HCT116 (cell line): Measurements from ENCODE around the gene REEP6. TPM values are rescaled to one million over a fixed set of nuclear protein-coding genes. Genes with fewer than 3 reads are reported as not detected.

Experiments used
- ATAC-seq: fragments of 200-7000 bp; cut with Tn5 transposase; 2 replicates; pipeline ENCODE4 v1.9.1; 2020; ENCODE audit warnings: mild to moderate bottlenecking, moderate library complexity
- BruUV-seq: library from RNA; stranded (reverse); fragments of 400-500 nt; replicated peaks from 2 replicates; lab custom pipeline; 2021; lab: Mats Ljungman, UMichigan
- CTCF ChIA-PET: fragments of 300-600 bp; sonication (Branson Sonifier 250); formaldehyde crosslinking; loops from one replicate; lab custom pipeline; 2021; ENCODE audit warnings: antibody characterized with exemption; lab: Charles Lee
- POLR2A ChIA-PET: fragments of 300-600, 350-600 bp; sonication (Branson Sonifier 250); formaldehyde crosslinking; loops from one replicate; lab custom pipeline; 2021; ENCODE audit warnings: antibody characterized with exemption; lab: Charles Lee
- RAD21 ChIA-PET, 2 experiments: fragments of 300-600 bp; sonication (Branson Sonifier 250); formaldehyde crosslinking; loops; one replicate each; lab custom pipeline; 2023; ENCODE audit warnings: low total read pairs in 2 of 2; ENCODE audit not compliant: uncharacterized antibody in 2 of 2, unreplicated experiment in 2 of 2, low non-redundant PET in 1 of 2; lab: Charles Lee
- DNase-seq: peaks from one replicate; pipeline ENCODE4 v3.0.0-alpha.2; 2010; ENCODE audit warnings: low read depth, low spot score
- H2AFZ ChIP-seq: fragments of 200-600 bp; shearing (Covaris generic), sonication (generic); 2 replicates; pipeline ENCODE4 v1.6.1; 2017; ENCODE audit warnings: low read depth, mixed run types, mixed read lengths, antibody characterized with exemption, low read length; ENCODE audit not compliant: poor library complexity, severe bottlenecking
- H3K27ac ChIP-seq: 2 replicates; pipeline ENCODE4 v1.5.1; 2012; ENCODE audit warnings: low read depth, low read length
- H3K27me3 ChIP-seq: fragments of 200-600 bp; sonication (generic); 2 replicates; pipeline ENCODE4 v1.6.1; 2016; ENCODE audit warnings: mixed run types, low read length, mixed read lengths; ENCODE audit not compliant: insufficient read depth
- H3K36me3 ChIP-seq, 2 experiments: fragments of 200-500 bp in 1 of 2; fragments of 200-600 bp in 1 of 2; sonication (Bioruptor generic) in 1 of 2; sonication (generic) in 1 of 2; 2 replicates each; pipeline versions ENCODE4 v1.5.1 to v1.6.1; 2014 to 2016; ENCODE audit warnings: low read length in 2 of 2, inconsistent platforms in 1 of 2, mixed read lengths in 1 of 2, mixed run types in 1 of 2; ENCODE audit not compliant: insufficient read depth in 2 of 2, control insufficient read depth in 1 of 2
- H3K4me1 ChIP-seq, 2 experiments: fragments of 200-600 bp in 1 of 2; sonication (generic) in 1 of 2; 2 replicates each; pipeline versions ENCODE4 v1.5.1 to v1.6.1; 2012 to 2017; ENCODE audit warnings: low read length in 2 of 2, inconsistent platforms in 1 of 2, mild to moderate bottlenecking in 1 of 2, mixed read lengths in 1 of 2, mixed run types in 1 of 2, moderate library complexity in 1 of 2; ENCODE audit not compliant: insufficient read depth in 2 of 2, control insufficient read depth in 1 of 2
- H3K4me2 ChIP-seq: fragments of 200-600 bp; sonication (generic); 2 replicates; pipeline ENCODE4 v1.6.1; 2017; ENCODE audit warnings: mixed run types, low read length, mixed read lengths
- H3K4me3 ChIP-seq, 2 experiments: fragments of 200-600 bp in 1 of 2; sonication (generic) in 1 of 2; replicated peaks in 1 of 2; 2 replicates each; pipeline ENCODE4 v1.5.1; 2011 to 2016; ENCODE audit warnings: low read length in 2 of 2, control low read depth in 1 of 2, low read depth in 1 of 2, mild to moderate bottlenecking in 1 of 2, mixed read lengths in 1 of 2, mixed run types in 1 of 2
- H3K79me2 ChIP-seq: fragments of 200-600 bp; sonication (generic); 2 replicates; pipeline ENCODE4 v1.6.1; 2017; ENCODE audit warnings: mild to moderate bottlenecking, mixed run types, low read length, moderate library complexity, mixed read lengths; ENCODE audit not compliant: insufficient read depth
- H3K9ac ChIP-seq: fragments of 200-600 bp; sonication (generic); 2 replicates; pipeline ENCODE4 v1.6.1; 2016; ENCODE audit warnings: low read length, mixed read lengths
- H3K9me2 ChIP-seq: fragments of 200-600 bp; sonication (generic), shearing (Covaris generic); 2 replicates; pipeline ENCODE4 v1.6.1; 2017; ENCODE audit warnings: mixed run types, mild to moderate bottlenecking, moderate library complexity; ENCODE audit not compliant: insufficient read depth
- H3K9me3 ChIP-seq, 2 experiments: fragments of 200-500 bp in 1 of 2; fragments of 200-600 bp in 1 of 2; sonication (Bioruptor generic) in 1 of 2; sonication (generic) in 1 of 2; 2 replicates each; pipeline ENCODE4 v1.6.1; 2014 to 2017; ENCODE audit warnings: low read length in 2 of 2, mixed read lengths in 2 of 2, inconsistent platforms in 1 of 2, low read depth in 1 of 2, mild to moderate bottlenecking in 1 of 2, mixed run types in 1 of 2, moderate library complexity in 1 of 2; ENCODE audit not compliant: control insufficient read depth in 1 of 2, insufficient read depth in 1 of 2
- H4K20me1 ChIP-seq: fragments of 200-600 bp; sonication (generic), shearing (Covaris generic); 2 replicates; pipeline ENCODE4 v1.6.1; 2017; ENCODE audit warnings: mixed run types, mild to moderate bottlenecking, moderate library complexity; ENCODE audit not compliant: insufficient read depth
- CTCF ChIP-seq, 3 experiments: fragments of 200-600 bp in 1 of 3; sonication (generic) in 1 of 3; IDR thresholded peaks in 2 of 3; conservative IDR thresholded peaks in 1 of 3; 2 replicates each; pipeline ENCODE4 v1.5.1; 2012 to 2017; ENCODE audit warnings: low read depth in 2 of 3, low read length in 2 of 3, antibody characterized with exemption in 1 of 3, borderline replicate concordance in 1 of 3, control low read depth in 1 of 3, mild to moderate bottlenecking in 1 of 3, mixed read lengths in 1 of 3, mixed run types in 1 of 3, moderate library complexity in 1 of 3; ENCODE audit not compliant: insufficient read depth in 1 of 3
- EZH2 ChIP-seq: fragments of 200-600 bp; sonication (generic); IDR thresholded peaks from 2 replicates; pipeline ENCODE4 v1.6.1; 2017; ENCODE audit warnings: antibody characterized with exemption, mixed run types
- JUND ChIP-seq: IDR thresholded peaks from 2 replicates; pipeline ENCODE4 v1.6.1; 2012
- POLR2AphosphoS5 ChIP-seq: IDR thresholded peaks from 2 replicates; pipeline ENCODE4 v1.6.1; 2011; ENCODE audit warnings: mild to moderate bottlenecking, low read depth, low read length, moderate library complexity
- RAD21 ChIP-seq: IDR thresholded peaks from 2 replicates; pipeline ENCODE4 v1.6.1; 2012; ENCODE audit warnings: low read depth, mild to moderate bottlenecking
- ZNF274 ChIP-seq: fragments of 200-500 bp; sonication (Bioruptor generic); IDR thresholded peaks from 2 replicates; pipeline ENCODE4 v1.6.1; 2014; ENCODE audit warnings: mild to moderate bottlenecking, low read depth, low read length, inconsistent platforms
- intact Hi-C: fragments of 100-400 bp; cut with micrococcal nuclease; formaldehyde crosslinking; loops from 2 replicates; pipeline ENCODE4 v1.10.0; 2022
- total RNA-seq: library from RNA; stranded (reverse); gene quantifications from one replicate; pipeline ENCODE4 v1.2.1, GENCODE V29; 2021; ENCODE audit not compliant: unreplicated experiment

The REEP6 gene
- total RNA-seq, 1 experiment from 2014 or later: 53.9 TPM

DNA sequence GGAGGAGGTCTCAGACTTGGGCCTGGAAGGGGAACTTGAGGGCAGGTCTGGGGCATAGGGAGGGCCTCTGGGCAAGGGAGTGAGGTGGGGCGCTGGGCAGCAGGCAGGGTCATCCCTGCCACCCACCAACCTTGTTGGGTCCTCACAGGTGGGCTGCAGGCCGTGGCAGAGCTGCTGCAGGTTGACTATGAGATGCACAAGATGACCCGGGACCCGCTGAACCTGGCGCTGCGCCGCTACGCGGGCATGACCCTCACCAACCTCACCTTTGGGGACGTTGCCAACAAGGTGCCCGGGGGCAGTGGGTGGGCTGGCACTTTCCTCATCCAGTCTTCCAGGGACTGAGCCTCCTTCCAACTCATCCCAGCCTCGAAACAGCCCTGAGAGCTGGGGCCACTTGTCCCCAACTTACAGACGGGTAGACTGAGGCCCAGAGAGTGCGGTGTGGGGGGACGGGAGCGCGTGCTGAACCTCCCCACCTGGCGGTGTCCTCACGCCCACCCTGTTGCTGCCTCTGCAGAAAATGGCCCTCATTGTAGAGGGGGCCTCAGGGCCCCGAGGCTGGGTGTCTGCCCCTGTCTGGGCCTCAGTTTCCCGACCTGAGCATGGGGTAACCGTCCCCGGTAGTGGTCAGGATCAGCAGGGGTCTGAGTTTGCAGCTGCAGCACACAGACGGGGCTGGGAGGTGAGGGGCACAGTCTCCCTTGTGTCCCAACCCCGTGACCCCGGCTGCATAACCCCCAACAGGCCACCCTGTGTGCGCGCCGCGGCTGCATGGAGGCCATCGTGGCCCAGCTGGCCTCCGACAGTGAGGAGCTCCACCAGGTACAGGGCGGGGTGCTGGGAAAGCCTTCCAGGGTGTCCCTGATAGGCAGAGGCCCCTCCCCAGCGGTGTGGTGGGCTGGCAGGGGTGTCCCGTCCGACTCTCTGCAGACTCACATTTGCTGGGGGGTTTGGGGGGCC, 30.7 kb upstream of the REEP6 start (continued):
- no peak for TF ChIP-seq JUND
- TF ChIP-seq, all 23 proteins: peak for 0

DNA sequence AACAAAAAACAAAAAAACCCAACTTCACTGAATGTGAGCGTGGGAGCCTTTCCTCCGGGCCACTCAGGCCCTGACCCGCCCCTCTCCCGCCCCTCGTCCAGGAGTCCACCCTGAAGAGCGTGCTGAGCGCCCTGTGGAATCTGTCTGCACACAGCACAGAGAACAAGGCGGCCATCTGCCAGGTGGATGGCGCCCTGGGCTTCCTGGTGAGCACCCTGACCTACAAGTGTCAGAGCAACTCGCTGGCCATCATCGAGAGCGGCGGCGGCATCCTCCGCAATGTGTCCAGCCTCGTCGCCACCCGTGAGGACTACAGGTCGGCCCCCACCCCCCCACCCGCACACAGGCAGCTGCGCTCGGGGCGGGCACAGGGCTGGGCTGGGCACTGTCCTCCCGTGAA, 29.1 kb upstream of the REEP6 start:
- Histone ChIP-seq H3K9me2 (no peaks in the 10 kb centered on the region), H3K9ac (no peak overlapping the region), H3K27me3 (no peaks in the 10 kb centered on the region), H3K27ac (no peak overlapping the region), H3K4me1 (peaks cover 0 to 15% of the 10 kb centered on the region in 2 experiments; a peak in 2 of 4 replicates), H3K4me3 (no peak overlapping the region), H3K36me3 (peaks cover 0 to 3% of the 10 kb centered on the region in 2 experiments; a peak in 1 of 4 replicates), H3K9me3 (no peaks in the 10 kb centered on the region), H2AFZ (no peak overlapping the region), H4K20me1 (no peaks in the 10 kb centered on the region), H3K79me2 (no peaks in the 10 kb centered on the region), H3K4me2 (no peak overlapping the region)
- ChIA-PET RAD21 (no interaction called here), CTCF (no interaction called here), POLR2A (no interaction called here)
- BruUV-seq: no TSS peak
- no peak for TF ChIP-seq ZNF274
- TF ChIP-seq CTCF (IDR thresholded peaks at IDR 0.05 in 2 of 3, conservative IDR thresholded peaks at IDR 0.05 in 1 of 3; ENCODE audit: borderline replicate concordance in 1 of 3, insufficient read depth in 1 of 3, low read depth in 2 of 3, low read length in 2 of 3): no peak
- TF ChIP-seq EZH2: no peak
- TF ChIP-seq RAD21: no peak
- no peak for TF ChIP-seq POLR2AphosphoS5
- ATAC-seq (no peak), DNase-seq (no peak)
- intact Hi-C loops: no loop called here
